Tibial artery (tissue), 4 donors: ENCODE data around the gene PRICKLE4.
"Not testable (repeated sequence)": the region's sequence is repeated elsewhere in the genome, so short reads cannot be mapped to it uniquely, and the experiment has no call there.

Source experiments
- DNase-seq, 2 donors: peaks; one replicate each; pipeline ENCODE4 v3.0.0-alpha.2; 2019
- H3K27ac ChIP-seq, 2 donors: fragments of 200-600 bp; sonication (generic) in 1 of 2; 1 replicate in 1 of 2; 2 replicates in 1 of 2; pipeline ENCODE4 v1.5.1; 2018 to 2019; ENCODE audit warnings: mild to moderate bottlenecking in 1 of 2
- H3K27me3 ChIP-seq, 2 donors: fragments of 200-600 bp; sonication (generic) in 1 of 2; one replicate each; pipeline versions ENCODE4 v1.5.1 to v1.6.0; 2016 to 2019
- H3K36me3 ChIP-seq, 3 donors: fragments of 200-600 bp; sonication (generic) in 2 of 3; one replicate each; pipeline ENCODE4 v1.5.1; 2016 to 2019; ENCODE audit warnings: mild to moderate bottlenecking in 2 of 3
- H3K4me1 ChIP-seq, 4 donors: fragments of 200-600 bp; sonication (generic) in 2 of 4; 1 replicate in 3 of 4; 2 replicates in 1 of 4; pipeline ENCODE4 v1.5.1; 2016 to 2019
- H3K4me3 ChIP-seq, 2 donors: fragments of 200-600 bp; sonication (generic) in 1 of 2; 1 replicate in 1 of 2; 2 replicates in 1 of 2; pipeline ENCODE4 v1.5.1; 2018 to 2019; ENCODE audit warnings: mild to moderate bottlenecking in 2 of 2
- H3K9me3 ChIP-seq, 3 donors: fragments of 200-600 bp; sonication (generic) in 1 of 3; one replicate each; pipeline ENCODE4 v1.5.1; 2016 to 2019
- CTCF ChIP-seq, 2 experiments: fragments of 200-600 bp in 1 of 2; fragments of 450-650 bp in 1 of 2; IDR thresholded peaks; one replicate each; pipeline ENCODE4 v1.5.1; 2017 to 2019; ENCODE audit warnings: antibody characterized with exemption in 2 of 2, mild to moderate bottlenecking in 1 of 2, moderate library complexity in 1 of 2
- intact Hi-C: fragments of 100-400 bp; cut with DNase I; formaldehyde crosslinking; loops from one replicate; pipeline ENCODE4 v1.15.0; 2023; ENCODE audit warnings: low total_unique reads

PRICKLE4 gene

GRCh38 chr6:41801380-41801779 is 20.8 kb downstream of the PRICKLE4 start:
- intact Hi-C loops = no loop called here
- DNase-seq = no peak
- Histone ChIP-seq H3K36me3 (peaks cover 11 to 36% (median 17%) of the 10 kb centered on the region in 3 donors), H3K4me1 (no peaks in the 10 kb centered on the region), H3K27ac (no peak overlapping the region), H3K9me3 (no peaks in the 10 kb centered on the region), H3K27me3 (no peaks in the 10 kb centered on the region), H3K4me3 (no peak overlapping the region)
- TF ChIP-seq CTCF (IDR thresholded peaks at IDR 0.05) = no peak

- intact Hi-C loops = no loop called here
- TF ChIP-seq CTCF (IDR thresholded peaks at IDR 0.05) = no peak
Observed at GRCh38 chr6:41805830-41806774, 25.5 kb downstream of the PRICKLE4 start.

DNA sequence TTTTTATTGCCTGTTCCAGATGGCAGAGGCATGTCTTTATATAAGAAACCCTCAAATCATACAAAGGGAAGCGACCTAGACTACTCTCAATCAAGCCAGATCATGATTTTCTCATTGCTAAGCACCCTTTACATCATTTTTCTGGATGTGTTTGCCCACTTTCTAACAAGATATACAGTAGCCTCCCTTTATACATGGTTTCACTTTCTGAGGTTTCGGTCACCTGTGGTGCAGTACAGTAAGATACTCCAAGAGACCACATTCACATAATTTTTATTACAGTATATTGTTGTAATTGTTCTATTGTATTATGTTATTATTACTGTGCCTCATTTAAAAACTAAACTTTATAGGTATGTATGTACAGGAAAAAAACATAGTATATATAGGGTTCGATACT is 30.5 kb downstream of the PRICKLE4 start:
- Histone ChIP-seq H3K27me3 (no peaks in the 10 kb centered on the region), H3K9me3 (no peaks in the 10 kb centered on the region), H3K36me3 (peaks cover 4 to 7% (median 6%) of the 10 kb centered on the region in 3 donors), H3K4me1 (no peaks in the 10 kb centered on the region), H3K4me3 (no peak overlapping the region), H3K27ac (no peak overlapping the region)
- intact Hi-C loops = no loop called here
- no peak for TF ChIP-seq CTCF (IDR thresholded peaks at IDR 0.05)
- no peak for DNase-seq

More at GRCh38 chr6:41805830-41806774, 25.5 kb downstream of the PRICKLE4 start:
- H3K4me3 ChIP-seq = no peak overlapping the region
- H3K9me3 ChIP-seq = no peaks in the 10 kb centered on the region
- no peak overlapping the region for H3K27ac ChIP-seq
- no peaks in the 10 kb centered on the region for H3K27me3 ChIP-seq
- peaks cover 11 to 20% (median 17%) of the 10 kb centered on the region in 3 donors for H3K36me3 ChIP-seq
- H3K4me1 ChIP-seq = no peaks in the 10 kb centered on the region
- no peak for DNase-seq

- H3K9me3 ChIP-seq, intact Hi-C loops, H3K4me1 ChIP-seq, H3K4me3 ChIP-seq, H3K27ac ChIP-seq, H3K27me3 ChIP-seq, H3K36me3 ChIP-seq, DNase-seq: not testable (repeated sequence)
Observed at GRCh38 chr6:41811946-41812345, 31.4 kb downstream of the PRICKLE4 start.

DNA sequence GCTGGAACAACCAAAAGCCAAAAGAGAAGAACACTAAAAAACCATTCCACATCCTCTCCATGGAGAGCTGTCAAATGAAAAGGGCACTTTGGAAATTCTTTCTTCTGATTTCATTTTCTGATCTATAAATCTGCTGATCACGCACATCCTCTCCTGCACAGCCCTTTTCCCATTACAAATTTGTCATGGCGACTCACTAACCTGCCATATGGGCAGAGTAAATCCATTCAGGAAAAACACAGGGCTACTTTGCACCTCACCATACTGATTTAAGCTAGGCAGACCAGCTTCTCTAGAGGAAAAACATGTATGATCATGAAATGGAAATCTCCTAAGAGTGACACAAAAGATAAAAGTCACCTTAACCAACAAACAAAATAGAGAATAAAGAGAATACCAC is 32.9 kb downstream of the PRICKLE4 start:
- no peaks in the 10 kb centered on the region for H3K9me3 ChIP-seq
- no peaks in the 10 kb centered on the region for H3K4me1 ChIP-seq
- no peak for DNase-seq
- intact Hi-C loops = no loop called here
- H3K27ac ChIP-seq = no peak overlapping the region
- TF ChIP-seq CTCF (IDR thresholded peaks at IDR 0.05) = no peak
- no peaks in the 10 kb centered on the region for H3K36me3 ChIP-seq
- no peak overlapping the region for H3K4me3 ChIP-seq
- no peaks in the 10 kb centered on the region for H3K27me3 ChIP-seq

DNA sequence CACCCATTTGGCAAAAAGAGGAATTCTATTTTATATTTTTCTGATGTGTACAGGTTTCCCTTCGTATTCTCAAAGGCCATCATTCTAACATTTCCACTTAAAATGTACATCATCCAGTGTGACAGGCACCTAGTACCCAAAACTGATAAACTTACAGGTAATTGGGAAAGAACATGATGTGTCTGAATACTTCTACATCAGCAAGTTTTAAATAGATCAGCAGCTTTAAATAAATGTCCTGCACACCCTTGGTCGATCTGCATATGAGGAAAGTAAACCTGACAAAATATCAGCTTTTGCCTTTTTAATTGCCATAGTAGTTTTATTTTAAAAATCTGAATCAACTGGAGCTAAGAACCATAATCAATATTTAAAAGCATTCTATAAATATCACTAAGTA is 33.4 kb downstream of the PRICKLE4 start:
- Histone ChIP-seq H3K27me3 (no peaks in the 10 kb centered on the region), H3K27ac (no peak overlapping the region), H3K4me1 (no peaks in the 10 kb centered on the region), H3K4me3 (no peak overlapping the region), H3K9me3 (no peaks in the 10 kb centered on the region), H3K36me3 (no peaks in the 10 kb centered on the region)
- no peak for DNase-seq
- intact Hi-C loops = no loop called here
- TF ChIP-seq CTCF (IDR thresholded peaks at IDR 0.05) = no peak
